HG03460 (cell line): ENCODE data around the gene HBD.

ENCODE experiments used
- ATAC-seq: cut with Tn5 transposase; IDR thresholded peaks from one replicate; pipeline ENCODE4 v1.9.1; 2021; ENCODE audit not compliant: unreplicated experiment

The HBD gene

DNA sequence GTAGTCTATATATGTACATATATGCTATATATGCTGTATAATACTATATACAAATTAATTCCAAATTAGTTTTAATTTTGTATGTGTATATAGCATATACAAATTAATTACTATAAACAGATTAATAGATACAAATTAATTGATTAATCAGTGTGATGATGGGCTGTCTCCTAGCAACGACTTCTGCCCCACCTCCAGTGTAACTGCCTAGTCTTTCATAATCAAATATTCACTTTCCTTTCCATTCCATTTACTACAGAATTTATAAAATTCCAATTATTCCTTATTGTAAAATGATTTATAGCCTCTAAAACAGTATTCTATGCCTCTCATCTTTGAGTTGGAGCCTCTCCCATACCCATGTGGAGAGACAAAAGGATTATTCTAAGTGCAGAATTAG is 976 bp downstream of the HBD start:
- ATAC-seq: no peak

GRCh38 chr11:5232821-5233220 is 1.5 kb downstream of the HBD start:
- no peak for ATAC-seq

- no peak for ATAC-seq
Observed at GRCh38 chr11:5232176-5232575, 2.1 kb downstream of the HBD start.

DNA sequence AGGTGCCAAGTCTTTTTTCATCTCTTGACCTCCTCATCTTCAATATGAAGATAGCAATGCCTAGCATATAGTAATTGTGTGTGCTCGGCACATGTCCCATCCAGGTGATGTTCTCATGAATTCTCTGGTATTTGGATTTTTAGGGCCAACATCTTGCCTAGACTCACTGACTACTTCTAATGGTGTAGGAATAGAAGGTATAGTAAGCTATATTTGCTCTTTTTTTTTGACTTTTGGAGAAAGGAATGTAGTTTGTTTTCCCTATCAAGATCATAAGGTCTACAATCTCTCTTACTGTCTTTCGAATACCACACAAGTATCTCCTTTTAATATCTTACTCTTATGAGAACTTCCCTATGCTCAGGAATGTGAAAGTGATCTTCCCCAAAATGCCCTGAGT is 3.2 kb downstream of the HBD start:
- no peak for ATAC-seq

DNA sequence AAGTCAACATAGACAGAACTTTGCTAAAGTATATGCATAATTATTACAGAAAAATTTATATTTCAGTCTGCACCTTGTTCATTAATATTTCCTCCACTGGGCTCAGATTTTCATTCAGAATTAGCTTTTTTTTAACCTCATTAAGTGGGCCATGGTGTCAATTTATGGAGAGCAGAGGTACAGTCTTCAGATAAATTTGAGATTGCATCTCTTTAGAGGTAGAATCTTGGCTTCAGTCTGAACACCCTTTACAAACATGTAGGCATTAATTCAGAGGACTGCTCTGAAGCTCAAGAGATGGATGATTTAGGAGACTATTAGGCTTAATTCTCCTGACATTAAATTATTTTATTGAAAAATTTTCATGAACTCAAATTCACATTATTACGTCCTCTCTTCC is 4.0 kb downstream of the HBD start:
- ATAC-seq: no peak

DNA sequence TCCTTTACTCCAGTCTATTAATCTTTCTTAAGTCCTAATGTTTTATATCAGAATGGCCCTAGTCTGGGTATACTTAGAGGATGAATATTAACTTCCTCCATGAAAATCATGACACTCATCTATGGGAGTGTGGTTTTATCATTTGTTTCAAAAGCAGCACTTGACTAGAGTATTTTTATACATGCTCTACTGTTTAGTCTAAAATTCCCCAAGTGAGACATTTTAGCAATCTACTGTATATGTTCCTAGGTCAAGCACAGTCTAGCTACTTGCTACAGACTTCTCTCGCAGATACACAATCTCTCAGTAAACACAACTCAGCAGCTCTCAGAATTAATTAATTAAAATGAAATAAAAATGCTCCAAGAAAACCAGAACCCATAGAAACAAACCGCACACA is 4.5 kb downstream of the HBD start:
- ATAC-seq: no peak

DNA sequence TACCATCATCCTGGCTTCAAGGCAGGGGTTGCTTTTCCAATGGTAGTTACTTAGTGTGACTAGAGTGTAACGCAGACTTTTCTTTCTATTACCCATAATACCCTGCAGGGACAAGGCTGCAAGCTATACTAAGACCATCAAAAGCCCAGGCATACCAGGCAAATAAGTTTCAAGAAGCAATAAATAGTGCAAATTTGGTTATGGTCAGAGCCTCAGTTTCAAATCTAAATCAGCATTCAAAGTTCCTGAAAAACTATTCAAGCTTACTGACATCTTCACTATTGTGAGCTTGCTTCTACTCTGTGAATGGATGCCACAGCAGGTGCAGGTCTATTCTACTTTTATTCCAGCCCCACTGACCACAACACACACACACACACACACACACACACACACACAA is 4.9 kb downstream of the HBD start:
- no peak for ATAC-seq

GRCh38 chr11:5228124-5228523 is 6.2 kb downstream of the HBD start:
- no peak for ATAC-seq

GRCh38 chr11:5227681-5228080 is 6.6 kb downstream of the HBD start:
- no peak for ATAC-seq

GRCh38 chr11:5226732-5227310 is 7.5 kb downstream of the HBD start, which contains the start of gene HBB:
Gene HBB, minus strand, starts transcription at chr11:5227071. Its CDS starts 50 bp downstream, at chr11:5227021.
- ATAC-seq: no peak

GRCh38 chr11:5225480-5225871 is 8.8 kb downstream of the HBD start:
- ATAC-seq: no peak

DNA sequence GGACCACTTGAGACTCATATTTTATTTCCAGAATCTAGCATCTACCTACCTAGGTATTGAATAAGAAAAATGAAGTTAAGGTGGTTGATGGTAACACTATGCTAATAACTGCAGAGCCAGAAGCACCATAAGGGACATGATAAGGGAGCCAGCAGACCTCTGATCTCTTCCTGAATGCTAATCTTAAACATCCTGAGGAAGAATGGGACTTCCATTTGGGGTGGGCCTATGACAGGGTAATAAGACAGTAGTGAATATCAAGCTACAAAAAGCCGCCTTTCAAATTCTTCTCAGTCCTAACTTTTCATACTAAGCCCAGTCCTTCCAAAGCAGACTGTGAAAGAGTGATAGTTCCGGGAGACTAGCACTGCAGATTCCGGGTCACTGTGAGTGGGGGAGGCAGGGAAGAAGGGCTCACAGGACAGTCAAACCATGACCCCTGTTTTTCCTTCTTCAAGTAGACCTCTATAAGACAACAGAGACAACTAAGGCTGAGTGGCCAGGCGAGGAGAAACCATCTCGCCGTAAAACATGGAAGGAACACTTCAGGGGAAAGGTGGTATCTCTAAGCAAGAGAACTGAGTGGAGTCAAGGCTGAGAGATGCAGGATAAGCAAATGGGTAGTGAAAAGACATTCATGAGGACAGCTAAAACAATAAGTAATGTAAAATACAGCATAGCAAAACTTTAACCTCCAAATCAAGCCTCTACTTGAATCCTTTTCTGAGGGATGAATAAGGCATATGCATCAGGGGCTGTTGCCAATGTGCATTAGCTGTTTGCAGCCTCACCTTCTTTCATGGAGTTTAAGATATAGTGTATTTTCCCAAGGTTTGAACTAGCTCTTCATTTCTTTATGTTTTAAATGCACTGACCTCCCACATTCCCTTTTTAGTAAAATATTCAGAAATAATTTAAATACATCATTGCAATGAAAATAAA is 9.5 kb downstream of the HBD start:
- ATAC-seq: no peak

DNA sequence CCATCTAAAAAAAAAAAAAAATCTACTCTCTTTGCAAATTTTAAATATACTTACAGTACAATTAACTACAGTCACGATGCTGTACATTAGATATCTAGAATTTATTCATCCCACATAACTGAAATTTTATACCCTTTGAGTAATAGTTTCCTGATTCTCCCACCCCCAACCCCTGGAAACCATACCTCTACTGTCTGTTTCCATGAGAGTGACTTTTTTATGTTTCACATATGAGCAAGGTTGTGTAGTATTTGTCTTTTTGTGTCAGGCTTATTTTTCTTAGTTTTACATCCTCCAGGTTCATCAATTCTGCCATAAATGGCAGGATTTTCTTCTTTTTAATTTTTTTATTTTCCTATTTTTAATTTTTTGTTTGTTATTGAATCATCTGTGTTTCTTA is 10.6 kb downstream of the HBD start:
- ATAC-seq: no peak

- ATAC-seq: no peak
Observed at GRCh38 chr11:5223146-5223545, 11.1 kb downstream of the HBD start.

GRCh38 chr11:5210376-5210885 is 23.9 kb downstream of the HBD start:
- ATAC-seq: no peak

DNA sequence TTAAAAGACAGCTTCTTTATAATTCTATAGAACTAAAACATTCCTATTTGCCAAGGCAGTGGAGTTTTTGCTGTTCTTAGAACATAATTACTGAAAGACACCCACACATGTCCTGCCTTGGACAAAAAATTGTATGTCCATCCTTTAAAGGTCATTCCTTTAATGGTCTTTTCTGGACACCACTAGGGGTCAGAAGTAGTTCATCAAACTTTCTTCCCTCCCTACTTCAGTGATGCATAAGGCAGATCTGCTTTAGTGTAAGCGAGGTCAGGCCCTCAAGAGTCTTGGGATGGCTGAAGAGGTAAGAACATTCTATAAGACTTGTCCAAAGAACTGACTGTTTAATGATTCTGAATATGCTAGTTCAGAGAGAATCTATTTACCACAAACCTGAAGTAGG is 29.5 kb downstream of the HBD start:
- ATAC-seq: peak; percentile 73

- no peak for ATAC-seq
Observed at GRCh38 chr11:5203366-5203765, 30.9 kb downstream of the HBD start.

DNA sequence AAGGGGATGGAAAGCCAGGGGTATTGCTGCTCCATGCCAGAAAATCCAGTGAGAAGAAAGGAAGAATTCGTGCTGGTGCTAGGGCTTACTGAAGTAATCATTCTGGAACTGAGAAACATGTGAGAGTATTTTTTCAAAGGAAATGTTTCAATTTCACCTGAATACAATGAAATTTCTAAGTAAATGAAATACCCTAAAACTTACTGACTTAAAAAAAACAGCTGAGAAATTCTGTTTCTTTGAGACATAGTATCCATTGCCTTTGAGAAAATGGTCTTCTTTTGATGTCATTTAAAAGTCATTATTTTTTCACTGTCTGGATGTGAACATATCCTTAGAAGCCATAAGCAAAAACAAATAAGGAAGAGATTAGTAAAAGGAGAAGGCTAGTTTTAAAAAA is 33.7 kb downstream of the HBD start, which contains the start of gene OR51V1:
TSS of gene OR51V1 (minus strand) at position 101 of the 400 bp plus-strand sequence. CDS start at position 101, 0 bp downstream.
- ATAC-seq: no peak

- ATAC-seq: no peak
Observed at GRCh38 chr11:5198285-5198684, 36.0 kb downstream of the HBD start.

DNA sequence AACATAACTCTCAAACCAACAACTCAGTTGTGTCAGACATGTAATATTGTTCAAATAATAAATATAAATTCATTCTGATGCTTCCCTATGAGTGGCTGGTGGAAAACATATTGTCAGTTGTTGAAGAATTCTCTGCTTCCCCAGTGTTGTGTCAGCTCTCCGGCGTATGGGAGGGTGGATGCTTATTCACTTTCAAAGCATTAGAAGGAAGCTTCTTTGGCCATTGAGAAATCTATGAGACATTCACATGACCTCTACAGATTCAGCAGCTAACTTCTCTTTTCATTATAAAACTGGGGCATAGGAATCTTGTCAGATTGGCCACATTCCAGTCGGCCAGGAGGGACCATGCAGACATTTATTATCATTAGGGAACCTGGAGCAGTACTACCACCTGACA is 36.7 kb downstream of the HBD start:
- no peak for ATAC-seq

- ATAC-seq: no peak
Observed at GRCh38 chr11:5196731-5197130, 37.6 kb downstream of the HBD start.

- no peak for ATAC-seq
Observed at GRCh38 chr11:5196067-5196466, 38.2 kb downstream of the HBD start.
